Choroid plexus epithelial cell (primary cell): ENCODE measurements around the gene DIP2B.
"Not testable (repeated sequence)": the region's sequence is repeated elsewhere in the genome, so short reads cannot be mapped to it uniquely, and the experiment has no call there.

Source experiments
- DNase-seq: peaks from one replicate; pipeline ENCODE4 v3.0.0-alpha.2; 2010; ENCODE audit warnings: low read depth
- H3K4me3 ChIP-seq: 2 replicates; pipeline ENCODE4 v1.5.1; 2011; ENCODE audit warnings: low read depth, mild to moderate bottlenecking, control low read depth, low read length, moderate library complexity
- TF ChIP-seq, protein P1 (sequence below): conservative IDR thresholded peaks from 2 replicates; pipeline ENCODE4 v1.5.1; 2011; ENCODE audit warnings: low read depth, mild to moderate bottlenecking, control low read depth, inconsistent platforms, low read length, moderate library complexity

DIP2B gene

DNA sequence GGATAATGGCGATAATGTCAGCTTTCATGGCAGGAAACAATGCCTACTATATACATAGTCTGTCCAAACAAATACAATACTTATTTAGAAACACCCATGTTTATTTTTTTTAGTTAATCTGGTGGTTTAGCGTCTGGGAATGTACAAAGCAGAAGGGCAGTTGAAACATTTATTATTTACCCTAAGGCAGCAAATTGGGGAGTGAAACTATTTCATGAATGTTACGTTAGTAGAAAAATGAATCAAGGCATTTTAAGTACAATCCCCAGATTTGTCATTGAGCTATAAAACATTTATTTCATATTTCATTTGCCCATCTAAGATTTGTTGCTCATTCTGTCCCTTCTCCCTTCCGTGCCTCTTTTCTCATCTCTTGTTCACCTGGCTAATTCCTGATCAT lies 172.0 kb downstream of the DIP2B start:
- TF ChIP-seq, protein P1, sequence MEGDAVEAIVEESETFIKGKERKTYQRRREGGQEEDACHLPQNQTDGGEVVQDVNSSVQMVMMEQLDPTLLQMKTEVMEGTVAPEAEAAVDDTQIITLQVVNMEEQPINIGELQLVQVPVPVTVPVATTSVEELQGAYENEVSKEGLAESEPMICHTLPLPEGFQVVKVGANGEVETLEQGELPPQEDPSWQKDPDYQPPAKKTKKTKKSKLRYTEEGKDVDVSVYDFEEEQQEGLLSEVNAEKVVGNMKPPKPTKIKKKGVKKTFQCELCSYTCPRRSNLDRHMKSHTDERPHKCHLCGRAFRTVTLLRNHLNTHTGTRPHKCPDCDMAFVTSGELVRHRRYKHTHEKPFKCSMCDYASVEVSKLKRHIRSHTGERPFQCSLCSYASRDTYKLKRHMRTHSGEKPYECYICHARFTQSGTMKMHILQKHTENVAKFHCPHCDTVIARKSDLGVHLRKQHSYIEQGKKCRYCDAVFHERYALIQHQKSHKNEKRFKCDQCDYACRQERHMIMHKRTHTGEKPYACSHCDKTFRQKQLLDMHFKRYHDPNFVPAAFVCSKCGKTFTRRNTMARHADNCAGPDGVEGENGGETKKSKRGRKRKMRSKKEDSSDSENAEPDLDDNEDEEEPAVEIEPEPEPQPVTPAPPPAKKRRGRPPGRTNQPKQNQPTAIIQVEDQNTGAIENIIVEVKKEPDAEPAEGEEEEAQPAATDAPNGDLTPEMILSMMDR = no peak
- DNase-seq = no peak
- no peak overlapping the region for H3K4me3 ChIP-seq

DNA sequence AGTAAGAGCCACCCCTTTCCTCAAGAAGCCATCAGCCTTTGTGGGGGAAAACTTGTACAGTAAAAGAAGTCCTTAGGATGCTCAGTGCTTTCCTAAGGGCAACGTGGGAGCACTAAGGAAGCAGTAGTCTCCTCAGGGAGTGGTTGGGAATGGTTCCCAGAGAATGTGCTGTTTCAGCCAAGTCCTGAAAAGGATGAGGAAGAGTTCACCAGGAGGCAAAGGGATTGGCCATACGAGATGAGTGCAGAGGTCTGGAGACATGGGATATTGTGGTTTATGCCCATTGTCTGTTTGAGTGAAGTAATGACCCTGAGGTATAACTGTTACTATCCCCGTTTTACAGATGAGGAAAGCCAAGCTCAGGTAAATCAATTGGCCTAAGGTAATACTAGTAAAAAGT lies 173.1 kb downstream of the DIP2B start:
- TF ChIP-seq, protein P1 = no peak
- DNase-seq = no peak
- H3K4me3 ChIP-seq = no peak overlapping the region

DNA sequence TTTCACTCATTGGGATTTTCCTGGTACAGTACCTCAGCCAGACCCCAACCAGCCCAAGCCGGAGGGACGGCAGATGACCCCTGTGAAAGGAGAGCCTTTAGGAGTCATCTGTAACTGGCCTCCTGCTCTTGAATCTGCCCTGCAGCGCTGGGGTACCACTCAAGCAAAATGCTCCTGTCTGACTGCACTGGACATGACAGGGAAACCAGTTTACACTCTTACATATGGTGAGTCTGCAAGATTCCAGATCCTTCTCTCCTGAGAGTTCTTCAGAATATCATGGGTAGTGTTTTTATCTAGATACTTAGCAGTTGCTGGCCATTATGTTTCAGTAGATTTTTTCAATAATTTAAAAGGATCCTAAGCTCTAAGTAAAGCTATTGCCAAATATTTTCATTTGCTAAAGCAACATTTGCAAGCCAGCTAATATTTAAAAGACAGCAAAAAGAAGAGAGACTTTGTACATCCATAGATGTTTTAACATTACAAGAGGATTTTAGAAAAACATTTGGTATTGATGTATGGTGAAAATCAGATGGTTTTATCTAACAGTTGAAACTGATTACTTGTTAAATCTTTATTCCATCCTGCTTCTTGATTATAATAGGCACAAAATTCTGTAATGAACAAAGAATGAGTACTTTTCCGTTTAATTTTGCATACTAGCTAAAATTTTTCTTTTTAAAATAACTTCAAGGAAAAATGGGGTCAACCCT lies 174.0 kb downstream of the DIP2B start:
- H3K4me3 ChIP-seq = no peak overlapping the region
- TF ChIP-seq, protein P1 = no peak
- no peak for DNase-seq

DNA sequence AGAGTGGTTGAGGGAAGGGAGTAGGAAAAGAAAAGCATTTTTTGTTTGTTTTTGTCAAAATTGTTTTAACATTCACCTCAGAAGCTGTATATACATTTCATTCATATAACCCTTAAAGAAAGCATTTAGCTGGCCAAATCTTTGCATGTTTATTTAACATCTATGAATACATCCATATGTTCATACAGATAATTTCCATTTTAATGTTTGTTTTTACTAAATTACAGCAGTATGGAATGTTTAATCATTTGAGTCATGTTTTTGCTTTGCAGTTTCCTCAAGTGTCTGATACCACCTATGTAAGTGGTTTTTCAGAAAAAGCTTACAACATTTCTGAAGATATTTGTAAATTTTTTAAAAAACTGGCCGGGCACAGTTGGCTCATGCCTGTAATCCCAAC lies 174.8 kb downstream of the DIP2B start:
- H3K4me3 ChIP-seq = no peak overlapping the region
- TF ChIP-seq, protein P1 = no peak
- no peak for DNase-seq

DNA sequence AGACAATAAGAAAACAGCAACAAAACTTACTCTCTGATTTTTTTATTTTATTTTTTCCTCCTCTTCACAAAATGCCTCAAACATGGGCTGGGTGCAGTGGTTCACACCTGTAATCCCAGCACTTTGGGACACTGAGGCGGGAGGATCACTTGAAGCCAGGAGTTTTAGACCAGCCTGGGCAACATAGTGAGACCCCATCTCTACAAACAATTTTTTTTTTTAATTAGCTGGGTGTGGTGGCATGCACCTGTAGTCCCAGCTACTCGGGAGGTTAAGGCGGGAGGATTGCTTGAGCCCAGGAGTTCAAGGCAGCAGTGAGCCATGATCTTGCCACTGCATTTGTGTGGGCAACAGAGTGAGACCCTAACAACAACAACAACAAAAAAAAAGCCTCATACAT lies 176.3 kb downstream of the DIP2B start:
- H3K4me3 ChIP-seq, DNase-seq: not testable (repeated sequence)

DNA sequence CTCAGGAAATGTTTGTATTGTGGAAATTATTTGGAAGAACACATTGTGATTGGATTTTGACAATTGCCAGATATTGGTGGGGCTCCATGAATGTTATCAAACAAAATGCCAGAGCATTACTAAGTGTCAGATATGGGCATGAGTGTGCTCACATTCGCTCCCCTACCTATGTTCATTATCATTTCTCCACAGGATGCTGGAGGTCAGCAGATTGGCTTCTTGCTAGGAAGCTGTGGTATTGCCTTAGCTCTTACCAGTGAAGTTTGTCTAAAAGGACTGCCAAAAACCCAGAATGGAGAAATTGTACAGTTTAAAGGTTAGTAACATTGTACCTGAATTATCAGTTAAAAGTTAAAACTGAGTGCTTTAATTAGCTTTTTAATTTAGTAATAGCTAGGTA lies 180.9 kb downstream of the DIP2B start:
- no peak for DNase-seq
- no peak overlapping the region for H3K4me3 ChIP-seq
- TF ChIP-seq, protein P1 = no peak

DNA sequence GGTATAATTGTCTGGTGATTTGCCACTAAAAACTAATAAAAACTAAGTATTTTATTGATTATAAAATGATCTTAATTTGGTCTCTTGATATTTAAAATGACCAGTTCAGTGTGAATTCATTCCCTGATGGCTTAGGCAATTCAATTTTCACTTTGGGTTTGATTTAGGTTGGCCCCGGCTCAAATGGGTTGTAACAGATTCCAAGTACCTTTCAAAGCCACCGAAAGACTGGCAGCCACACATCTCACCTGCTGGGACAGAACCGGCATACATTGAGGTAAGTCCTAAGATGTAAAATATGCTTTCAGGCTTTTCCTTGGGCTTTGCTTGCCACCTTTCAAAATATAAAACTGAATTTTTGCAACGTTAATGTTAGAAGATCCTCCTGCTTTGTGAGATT lies 181.6 kb downstream of the DIP2B start:
- TF ChIP-seq, protein P1 = no peak
- DNase-seq = no peak
- H3K4me3 ChIP-seq = no peak overlapping the region
